DMS153 treated with DMSO at 0.1 percent for 48 hours (cell line): ENCODE data around the gene HOXB3.
A peak's percentile ranks its signal among the peaks of the same experiment; 100 is the strongest.
"Not testable (repeated sequence)": the region's sequence is repeated elsewhere in the genome, so short reads cannot be mapped to it uniquely, and the experiment has no call there.

ENCODE experiments used
- DNase-seq: peaks from one replicate; lab custom pipeline; 2025; ENCODE audit not compliant: unreplicated experiment; lab: John Stamatoyannopoulos, UW

HOXB3 gene

GRCh38 chr17:48509708-48510107, 80.3 kb downstream of the HOXB3 start:
- DNase-seq = not testable (repeated sequence)

GRCh38 chr17:48506246-48506645, 83.8 kb downstream of the HOXB3 start:
- no peak for DNase-seq

GRCh38 chr17:48505788-48506187, 84.3 kb downstream of the HOXB3 start:
- peak; percentile 93 for DNase-seq

GRCh38 chr17:48504953-48505352, 85.1 kb downstream of the HOXB3 start:
- no peak for DNase-seq

- DNase-seq = no peak
These were observed 86.3 kb downstream of the HOXB3 start for GRCh38 chr17:48503747-48504146.

- no peak for DNase-seq
These were observed 87.1 kb downstream of the HOXB3 start for GRCh38 chr17:48502901-48503300.

- no peak for DNase-seq
These were observed 87.7 kb downstream of the HOXB3 start for GRCh38 chr17:48502312-48502711.

- DNase-seq = no peak
These were observed 89.3 kb downstream of the HOXB3 start for GRCh38 chr17:48500435-48501426.

- no peak for DNase-seq
These were observed 90.2 kb downstream of the HOXB3 start for GRCh38 chr17:48499735-48500434.

GRCh38 chr17:48499248-48499647, 90.8 kb downstream of the HOXB3 start:
- DNase-seq = no peak
